NCI-H2107 (cell line): ENCODE measurements around the gene ATL3.
"Not testable (repeated sequence)": the region's sequence is repeated elsewhere in the genome, so short reads cannot be mapped to it uniquely, and the experiment has no call there.

Experiments
- DNase-seq: peaks from one replicate; lab custom pipeline; 2025; lab: John Stamatoyannopoulos, UW

Gene ATL3

DNA sequence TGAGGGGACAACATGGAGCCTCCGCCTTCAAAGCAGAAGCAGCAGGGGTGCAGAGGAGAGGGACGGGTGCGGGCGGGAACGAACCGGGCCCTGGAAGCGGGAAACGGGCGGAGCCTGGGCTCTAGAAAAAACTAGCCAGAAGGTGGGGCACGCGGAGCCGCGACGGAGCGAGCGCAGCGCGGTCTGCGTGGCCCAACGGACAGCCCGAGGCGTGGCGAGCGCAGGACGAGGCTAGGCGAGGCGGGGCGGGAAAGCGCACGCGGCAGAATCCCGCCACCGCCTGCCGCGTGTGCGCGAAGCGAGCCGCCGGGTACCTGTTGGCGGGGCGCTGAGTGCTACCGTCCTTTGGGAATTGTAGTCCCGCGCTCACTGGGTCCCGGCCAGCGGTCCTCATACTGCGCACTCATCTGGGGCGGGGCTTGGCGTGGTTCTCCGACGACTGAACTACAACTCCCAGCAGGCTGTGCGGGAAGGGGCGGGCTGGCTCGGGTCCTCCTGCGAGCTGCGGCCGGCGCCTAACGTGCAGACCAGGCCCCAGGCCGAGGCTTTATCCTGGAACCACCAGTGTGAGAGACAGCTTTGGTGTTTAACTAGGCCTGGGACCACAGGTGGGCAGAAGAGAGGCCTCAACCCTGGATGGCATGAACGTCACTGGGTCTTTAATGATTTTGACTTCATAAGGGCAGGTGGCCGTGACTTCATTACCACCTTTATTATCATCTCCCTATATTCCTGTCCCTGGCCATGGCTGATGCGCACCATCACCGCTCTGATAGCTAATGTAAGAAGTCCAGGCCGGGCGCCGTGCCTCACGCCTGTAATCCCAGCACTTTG is at the start of gene ATL3:
Gene ATL3 (minus strand): TSS at position 55 of the 834 bp plus-strand sequence. CDS start 41 bp downstream, at position 14.
- peak; percentile 38 for DNase-seq

DNA sequence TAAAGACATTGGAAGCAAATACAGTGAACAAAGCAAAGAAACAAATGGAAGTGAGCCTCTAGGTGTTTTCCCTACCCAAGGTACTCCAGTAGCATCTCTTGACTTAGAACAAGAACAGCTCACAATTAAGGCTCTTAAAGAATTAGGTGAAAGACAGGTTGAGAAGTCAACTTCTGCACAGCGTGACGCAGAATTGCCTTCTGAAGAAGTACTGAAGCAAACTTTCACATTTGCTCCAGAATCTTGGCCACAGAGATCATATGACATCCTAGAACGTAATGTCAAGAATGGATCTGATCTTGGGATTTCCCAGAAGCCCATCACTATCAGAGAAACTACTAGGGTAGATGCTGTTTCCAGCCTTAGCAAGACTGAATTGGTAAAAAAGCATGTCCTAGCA is 49.4 kb upstream of the ATL3 start:
- DNase-seq = no peak

- no peak for DNase-seq
Observed at GRCh38 chr11:63719987-63720386, 48.8 kb upstream of the ATL3 start.

DNA sequence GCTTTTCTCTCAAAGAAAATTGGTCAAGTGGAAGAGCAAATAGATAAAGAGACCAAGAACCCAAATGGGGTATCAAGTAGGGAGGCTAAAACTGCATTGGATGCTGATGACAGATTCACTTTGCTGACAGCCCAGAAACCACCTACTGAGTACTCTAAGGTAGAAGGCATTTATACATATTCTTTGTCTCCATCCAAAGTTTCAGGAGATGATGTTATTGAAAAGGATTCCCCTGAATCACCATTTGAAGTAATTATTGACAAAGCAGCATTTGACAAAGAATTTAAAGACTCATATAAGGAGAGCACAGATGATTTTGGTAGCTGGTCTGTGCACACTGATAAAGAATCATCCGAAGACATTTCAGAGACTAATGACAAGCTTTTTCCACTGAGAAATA is 47.8 kb upstream of the ATL3 start:
- no peak for DNase-seq

DNA sequence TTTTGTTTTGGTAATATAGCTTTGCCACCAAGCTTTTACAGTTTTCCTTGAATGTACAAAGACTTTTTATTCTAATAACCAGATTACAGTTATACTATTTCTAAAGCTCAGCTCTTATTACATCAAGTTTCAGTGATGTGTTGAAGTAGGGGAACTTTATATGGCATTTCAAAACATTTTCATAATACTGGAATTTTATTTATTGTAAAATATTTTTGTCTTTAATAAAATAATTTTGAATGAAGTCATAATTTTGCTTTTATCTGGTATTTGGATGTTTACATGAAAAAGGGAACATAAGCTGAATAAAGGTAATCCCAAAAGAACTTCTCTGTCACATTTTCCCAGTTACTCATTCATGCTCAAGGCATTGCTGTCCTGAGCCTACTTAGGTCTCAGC is 44.9 kb upstream of the ATL3 start:
- DNase-seq = no peak

- DNase-seq = no peak
Observed at GRCh38 chr11:63713766-63714165, 42.6 kb upstream of the ATL3 start.

GRCh38 chr11:63711838-63712237 is 40.7 kb upstream of the ATL3 start:
- no peak for DNase-seq

DNA sequence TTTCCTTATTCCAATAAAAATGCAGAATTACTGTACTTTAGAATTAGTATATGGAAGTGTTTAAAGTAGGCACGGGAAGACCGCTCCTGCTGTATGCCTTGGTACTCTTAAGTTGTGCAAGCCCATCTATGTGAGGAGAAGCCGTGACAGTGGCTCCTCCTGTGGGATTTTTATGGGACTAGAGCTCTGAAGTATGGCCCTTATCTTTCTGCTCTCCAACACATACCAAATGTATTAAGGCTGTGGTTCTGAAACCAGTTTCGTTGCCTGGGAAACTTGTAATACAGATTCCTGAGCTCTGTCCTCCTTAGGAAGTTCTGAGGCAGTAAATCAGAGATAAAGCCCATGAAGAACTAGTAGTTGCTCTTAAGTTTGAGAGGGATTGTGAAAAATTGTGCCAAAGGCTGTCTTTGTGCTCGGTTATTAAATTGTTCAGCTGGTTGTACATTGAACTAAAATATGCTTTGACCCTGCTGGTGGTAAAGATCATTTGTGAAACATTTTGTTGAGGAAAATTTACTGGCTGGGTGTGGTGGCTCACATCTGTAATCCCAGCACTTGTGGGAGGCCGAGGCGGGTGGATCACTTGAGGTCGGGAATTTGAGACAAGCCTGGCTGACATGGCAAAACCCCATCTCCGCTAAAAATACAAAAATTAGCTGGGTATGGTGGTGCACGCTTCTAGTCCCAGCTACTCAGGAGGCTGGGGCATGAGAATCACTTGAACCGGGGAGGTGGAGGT is 39.5 kb upstream of the ATL3 start:
- DNase-seq = no peak

- no peak for DNase-seq
Observed at GRCh38 chr11:63709336-63709884, 38.2 kb upstream of the ATL3 start.

DNA sequence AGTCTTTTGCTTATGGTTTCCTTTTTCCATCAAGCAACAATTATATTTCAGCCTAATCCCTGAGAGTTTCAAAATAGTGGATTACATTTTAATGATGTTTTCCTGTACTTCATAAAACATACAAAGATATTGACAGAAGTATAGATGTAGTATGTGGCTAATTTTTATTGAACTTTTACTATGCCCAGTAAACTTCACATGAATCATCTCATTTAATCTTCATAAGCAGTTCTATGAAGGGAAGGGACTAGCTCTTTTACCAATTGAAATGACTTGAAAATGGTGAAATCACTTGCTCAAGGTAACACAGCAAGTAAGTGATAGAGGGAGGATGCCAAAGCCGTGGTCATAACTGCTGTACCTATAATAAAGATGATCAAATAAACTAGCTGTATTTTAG is 37.6 kb upstream of the ATL3 start:
- no peak for DNase-seq

DNA sequence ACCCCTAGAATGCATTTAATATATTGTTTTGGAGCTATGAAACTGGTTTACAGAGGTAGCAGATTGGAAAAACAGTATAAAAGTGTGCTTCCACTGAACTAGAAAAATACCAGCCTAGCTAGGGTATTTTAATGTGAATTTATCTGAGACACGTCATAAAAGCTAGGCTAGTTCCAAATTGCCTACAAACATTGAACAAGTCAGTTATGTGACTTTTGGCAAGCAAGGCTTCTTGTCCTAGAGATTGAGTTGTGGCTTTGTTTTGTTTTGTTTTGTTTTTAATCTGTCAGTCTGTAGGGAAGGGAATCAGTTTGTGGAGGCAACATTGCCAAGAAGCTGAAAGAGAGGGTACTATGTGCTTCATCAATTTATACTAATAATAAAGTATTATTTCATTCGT is 34.4 kb upstream of the ATL3 start:
- DNase-seq = no peak

- no peak for DNase-seq
Observed at GRCh38 chr11:63699896-63700295, 28.7 kb upstream of the ATL3 start.

DNA sequence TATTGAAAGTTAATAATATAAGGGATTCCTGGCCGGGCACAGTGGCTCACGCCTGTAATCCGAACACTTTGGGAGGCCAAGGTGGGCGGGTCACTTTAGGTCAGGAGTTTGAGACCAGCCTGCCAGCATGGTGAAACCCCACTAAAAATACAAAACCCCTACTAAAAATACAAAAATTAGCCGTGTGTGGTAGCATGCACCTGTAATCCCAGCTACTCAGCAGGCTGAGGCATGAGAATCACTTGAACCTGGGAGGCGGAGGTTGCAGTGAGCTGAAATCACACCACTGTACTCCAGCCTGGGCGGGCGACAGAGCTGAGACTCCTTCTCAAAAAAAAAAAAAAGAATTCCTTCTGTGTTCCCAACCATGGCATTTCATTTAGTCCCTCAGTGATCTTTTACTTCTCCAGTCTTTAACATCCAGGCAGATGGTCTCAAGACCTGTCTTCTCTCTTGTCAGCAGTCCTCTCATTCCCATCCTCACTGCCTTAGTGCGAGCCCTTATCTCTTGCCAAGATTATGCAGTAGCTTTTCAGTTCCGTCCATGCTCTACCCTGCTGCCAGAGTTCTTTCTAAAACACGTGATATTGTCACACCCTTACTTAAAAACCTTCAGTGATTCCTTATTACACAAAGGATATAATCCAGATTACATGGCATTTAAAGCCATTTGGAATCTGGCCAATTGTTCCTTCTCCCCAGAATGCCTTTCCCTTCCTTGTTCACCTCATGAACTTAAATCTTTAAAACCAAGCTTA is 28.0 kb upstream of the ATL3 start:
- no peak for DNase-seq

DNA sequence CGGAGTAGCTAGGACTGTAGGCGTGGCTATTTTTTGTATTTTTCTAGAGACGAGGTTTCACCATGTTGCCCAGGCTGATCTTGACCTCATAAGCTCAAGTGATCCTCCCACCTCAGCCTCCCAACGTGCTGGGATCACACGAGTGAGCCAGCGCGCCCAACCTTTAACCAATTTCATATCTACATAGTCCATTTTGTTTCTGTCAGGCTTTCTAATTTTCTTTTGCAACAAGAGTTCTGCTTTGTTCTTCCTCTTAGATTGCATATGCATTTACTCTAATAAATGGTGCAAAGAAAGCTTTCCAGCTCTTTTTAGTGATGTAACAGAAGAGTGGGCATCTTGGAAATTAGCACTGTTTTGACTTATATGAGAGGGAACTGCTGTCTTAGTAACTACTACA is 23.4 kb upstream of the ATL3 start:
- DNase-seq = no peak

DNA sequence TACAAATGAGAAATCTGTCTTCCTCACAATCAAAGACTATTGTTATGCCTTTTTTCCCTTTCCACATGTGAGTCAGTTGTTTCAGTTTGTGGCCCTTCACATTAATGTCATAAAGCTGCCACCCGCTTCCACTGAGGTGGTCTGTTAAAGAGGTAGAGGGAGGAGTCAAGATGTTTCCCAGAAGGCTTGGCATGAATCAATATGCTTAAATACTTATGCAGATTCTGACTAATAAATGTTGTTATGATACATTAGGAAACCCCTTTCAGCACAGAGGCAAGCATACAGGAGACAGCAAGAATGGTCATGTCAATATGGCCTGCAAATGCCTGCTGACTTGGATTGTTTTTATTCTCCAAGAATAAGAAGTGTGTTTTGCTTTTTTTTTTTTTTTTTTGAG is 16.7 kb upstream of the ATL3 start:
- DNase-seq = no peak

GRCh38 chr11:63686926-63687325 is 15.8 kb upstream of the ATL3 start:
- DNase-seq = no peak

DNA sequence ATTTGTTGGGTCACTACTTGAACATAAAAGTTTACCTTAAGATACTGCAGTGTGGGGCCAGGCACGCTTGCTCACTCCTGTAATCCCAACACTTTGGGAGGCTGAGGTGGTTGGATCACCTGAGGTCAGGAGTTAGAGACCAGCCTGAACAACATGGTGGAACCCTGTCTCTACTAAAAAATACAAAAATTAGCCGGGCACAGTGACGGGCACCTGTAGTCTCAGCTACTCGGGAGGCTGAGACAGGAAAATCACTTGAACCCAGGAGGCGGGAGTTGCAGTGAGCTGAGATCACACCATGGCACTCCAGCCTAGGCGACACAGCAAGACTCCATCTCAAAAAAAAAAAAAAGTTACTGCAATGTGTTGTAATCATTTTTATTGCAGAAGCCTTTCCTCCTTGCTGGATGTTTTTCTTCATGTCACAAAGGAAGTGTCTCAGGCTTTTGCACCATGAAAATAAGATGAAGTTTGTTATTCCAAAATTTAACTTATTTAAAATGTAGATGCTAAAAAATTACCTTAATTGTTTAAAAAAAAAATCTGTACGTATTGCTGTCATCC is 14.1 kb upstream of the ATL3 start:
- DNase-seq = not testable (repeated sequence)

GRCh38 chr11:63683133-63683991 is 12.2 kb upstream of the ATL3 start:
- no peak for DNase-seq

DNA sequence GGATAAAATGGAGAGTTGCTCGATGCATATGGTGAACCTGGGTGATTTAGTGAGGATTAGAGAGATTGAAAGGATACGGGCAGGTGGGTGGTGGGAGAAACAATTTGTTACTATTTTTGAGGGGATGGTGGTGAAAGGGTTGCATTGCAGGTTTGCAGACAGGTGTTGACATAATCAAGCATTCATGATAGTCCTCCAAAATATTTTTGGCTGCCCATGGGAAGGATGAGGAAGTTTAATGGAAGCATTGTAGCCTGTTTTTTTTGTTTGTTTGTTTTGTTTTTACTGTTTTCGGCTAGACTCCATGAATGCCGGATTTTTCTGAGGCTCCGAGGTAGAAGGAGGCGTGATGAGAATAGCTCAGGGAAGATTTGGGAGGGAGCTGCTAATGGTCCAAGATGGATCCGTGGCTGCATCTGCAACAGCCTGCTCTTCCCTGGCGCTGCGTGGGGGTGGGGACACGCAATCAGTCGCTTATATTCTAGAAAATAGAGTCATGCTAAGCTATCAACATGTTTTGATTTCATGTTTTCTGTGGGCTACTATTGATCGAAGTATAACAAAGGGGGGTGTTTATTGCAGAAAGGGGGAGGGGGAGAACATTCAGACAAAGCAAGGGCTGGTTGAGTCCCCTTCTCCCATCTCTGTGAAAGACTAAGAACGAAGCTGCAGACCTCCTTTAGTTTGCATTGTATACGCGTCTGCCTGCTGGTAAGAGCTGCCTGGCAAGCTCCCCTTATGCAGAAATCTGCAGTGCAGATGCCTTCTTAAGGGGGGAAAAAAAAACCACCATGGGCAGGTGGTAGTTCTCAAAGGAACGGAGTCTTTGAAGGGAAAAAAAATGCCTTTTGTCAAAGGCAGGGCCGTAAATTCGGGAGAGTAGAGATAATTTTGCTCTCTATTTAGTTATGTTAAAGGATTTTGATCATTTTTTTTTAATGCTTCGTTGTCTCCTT is 11.2 kb upstream of the ATL3 start:
- peak; percentile 17 for DNase-seq
